Right ventricle myocardium inferior (tissue), 1 donor: ENCODE measurements around the gene ATP8B3. TPM values are rescaled to one million over a fixed set of nuclear protein-coding genes. Genes with fewer than 3 reads are reported as not detected.
"Not testable (repeated sequence)": the region's sequence is repeated elsewhere in the genome, so short reads cannot be mapped to it uniquely, and the experiment has no call there.

ENCODE experiments used
- ATAC-seq: fragments of 200-7000 bp; cut with Tn5 transposase; one replicate; pipeline ENCODE4 v1.9.1; 2020; ENCODE audit warnings: mild to moderate bottlenecking, moderate library complexity
- DNase-seq: peaks from one replicate; pipeline ENCODE4 v3.0.0; 2021; ENCODE audit errors: missing footprints
- intact Hi-C: fragments of 100-400 bp; cut with DNase I; formaldehyde crosslinking; loops from one replicate; pipeline ENCODE4 v1.11.0; 2022
- total RNA-seq: library from RNA; stranded (reverse); fragmentation: NEBNext Ultra II Directional; extraction: Animal tissue kit (Norgen Biotek cat#: 25700); gene quantifications from one replicate; pipeline ENCODE4 v1.2.1, GENCODE V29; 2021
- donor health status: DM: no; HTN: yes; CAD: no; lungs with severe emphysema.

ATP8B3 gene
- total RNA-seq, 1 donor from 2014 or later = 0.68 TPM

DNA sequence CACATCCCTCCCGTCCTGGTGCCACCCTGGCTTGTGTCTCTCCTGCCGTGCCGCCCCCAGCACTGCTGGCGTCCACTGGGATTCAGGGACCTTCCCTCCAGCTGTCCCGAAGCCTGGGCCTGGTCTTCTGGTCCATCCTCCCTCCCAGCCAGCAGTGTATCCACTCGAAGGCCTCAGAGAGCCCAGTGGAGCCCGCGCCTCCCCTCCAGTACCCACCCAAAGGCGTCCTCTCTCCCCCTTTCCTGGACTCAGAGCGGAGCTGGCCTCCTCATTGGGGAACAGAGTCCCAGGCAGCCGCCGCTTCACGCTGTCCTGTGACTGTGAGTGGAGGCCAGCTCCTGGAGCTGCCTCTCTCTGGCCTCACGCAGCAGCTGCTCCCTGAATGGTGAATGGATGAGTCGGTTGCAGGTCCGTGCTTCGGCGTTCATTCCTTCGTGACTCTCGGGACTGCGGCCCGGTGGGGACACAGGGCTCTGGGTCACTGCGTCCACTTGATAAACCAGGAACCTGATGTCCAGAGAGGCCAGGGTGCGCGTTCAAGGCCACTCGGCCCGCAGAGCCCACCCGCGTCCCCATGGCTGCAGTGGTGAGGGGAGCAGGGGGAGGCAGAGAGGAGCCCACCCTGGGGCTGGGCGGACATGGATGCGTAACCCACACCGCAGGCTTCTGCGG lies 46.7 kb downstream of the ATP8B3 start:
- ATAC-seq (no peak), DNase-seq (no peak)
- intact Hi-C loops = no loop called here

GRCh38 chr19:1764729-1765128 lies 47.3 kb downstream of the ATP8B3 start:
- ATAC-seq (no peak), DNase-seq (no peak)
- intact Hi-C loops = no loop called here

DNA sequence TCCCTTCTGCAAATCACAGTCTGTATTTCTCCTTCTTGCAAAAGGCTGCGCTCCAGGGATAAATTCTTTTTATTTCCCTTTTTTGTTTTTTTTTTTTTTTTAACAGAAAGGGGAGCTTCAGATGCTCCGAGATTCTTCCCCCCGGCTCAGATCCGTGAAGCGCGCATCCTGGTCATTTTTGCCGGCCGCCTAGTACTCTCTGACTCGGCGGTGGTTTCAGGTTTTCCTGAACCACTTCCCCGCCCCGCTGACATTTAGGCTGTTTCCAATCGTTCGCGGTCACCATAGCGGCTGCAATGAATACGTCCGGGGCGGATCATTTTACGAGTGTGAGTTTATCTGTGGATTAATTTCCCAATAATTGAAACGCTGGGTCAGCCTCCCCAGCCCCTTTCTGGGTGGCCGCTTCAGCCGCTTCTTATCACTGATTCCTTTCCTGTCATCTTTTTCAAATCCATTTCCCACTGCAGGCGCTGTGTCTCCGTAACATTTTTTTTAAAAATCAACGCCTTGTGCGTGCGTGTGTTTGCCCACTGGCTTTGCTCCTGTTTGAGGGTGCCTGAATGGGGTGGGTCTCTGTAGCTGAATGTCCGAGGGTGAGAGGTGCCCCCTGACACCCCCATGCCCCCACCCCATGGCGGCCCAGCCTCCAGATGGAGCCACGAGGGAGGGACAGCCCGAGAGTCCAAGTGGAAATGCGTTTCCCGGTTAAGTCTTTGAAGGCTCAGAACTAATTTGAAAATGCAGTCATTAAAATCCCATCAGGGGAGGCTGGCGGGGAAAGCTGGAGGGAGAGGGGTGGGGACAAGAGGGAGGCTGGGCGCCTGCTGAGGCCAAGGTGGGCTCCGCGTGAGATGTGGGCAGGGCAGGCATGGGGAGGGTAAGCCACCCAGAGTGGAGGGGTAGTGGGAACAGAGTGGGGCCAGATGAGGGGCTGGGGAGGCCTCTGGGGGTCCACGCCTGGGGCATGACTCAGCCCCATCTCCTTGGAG lies 48.1 kb downstream of the ATP8B3 start:
- ATAC-seq (no peak), DNase-seq (no peak)
- intact Hi-C loops = no loop called here

DNA sequence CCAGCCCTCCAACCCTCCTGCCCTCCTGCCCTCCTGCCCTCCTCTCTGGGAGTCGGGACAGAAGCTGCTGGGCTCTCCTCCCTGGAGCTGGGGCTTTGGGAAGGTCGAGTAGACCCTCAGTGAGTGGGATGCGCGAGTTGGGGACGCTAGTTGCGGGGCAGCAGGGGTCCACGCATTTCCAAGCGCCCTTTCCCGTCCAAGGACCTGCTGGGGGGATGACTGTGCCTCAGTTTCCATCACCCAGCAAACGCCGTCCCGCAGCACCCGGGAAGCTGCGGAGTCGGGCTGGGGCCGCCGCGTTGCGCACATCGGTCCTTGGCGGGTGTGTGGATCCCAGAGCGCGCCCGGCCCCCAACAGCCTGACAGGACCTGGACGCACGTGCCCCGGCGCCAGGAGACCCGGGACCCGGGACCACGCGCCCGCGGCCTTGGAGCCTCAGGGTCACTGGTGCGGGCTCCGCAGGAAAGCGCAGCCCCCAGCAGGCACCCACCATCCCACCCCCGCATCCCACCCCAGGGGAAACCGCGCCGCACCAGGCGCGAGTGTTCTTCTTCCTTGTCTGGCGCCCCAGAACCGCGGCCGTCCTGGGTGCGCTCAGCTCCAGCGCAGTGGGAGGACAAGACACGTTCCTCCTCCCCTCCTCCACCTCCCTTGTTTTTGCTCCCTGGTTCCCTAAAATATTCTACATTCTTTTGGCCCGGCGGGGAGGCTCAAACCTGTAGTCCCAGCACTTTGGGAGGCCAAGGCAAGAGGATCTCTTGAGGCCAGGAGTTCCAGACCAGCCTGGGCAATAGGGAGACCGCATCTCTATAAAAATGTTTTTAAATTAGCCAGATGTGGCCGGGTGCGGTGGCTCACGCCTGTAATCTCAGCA lies 49.6 kb downstream of the ATP8B3 start:
- intact Hi-C loops = no loop called here
- DNase-seq (no peak), ATAC-seq (no peak)

GRCh38 chr19:1761528-1762242 lies 50.4 kb downstream of the ATP8B3 start:
- ATAC-seq (no peak), DNase-seq (no peak)
- intact Hi-C loops = no loop called here

GRCh38 chr19:1760786-1761527 lies 51.1 kb downstream of the ATP8B3 start:
- intact Hi-C loops = not testable (repeated sequence)

DNA sequence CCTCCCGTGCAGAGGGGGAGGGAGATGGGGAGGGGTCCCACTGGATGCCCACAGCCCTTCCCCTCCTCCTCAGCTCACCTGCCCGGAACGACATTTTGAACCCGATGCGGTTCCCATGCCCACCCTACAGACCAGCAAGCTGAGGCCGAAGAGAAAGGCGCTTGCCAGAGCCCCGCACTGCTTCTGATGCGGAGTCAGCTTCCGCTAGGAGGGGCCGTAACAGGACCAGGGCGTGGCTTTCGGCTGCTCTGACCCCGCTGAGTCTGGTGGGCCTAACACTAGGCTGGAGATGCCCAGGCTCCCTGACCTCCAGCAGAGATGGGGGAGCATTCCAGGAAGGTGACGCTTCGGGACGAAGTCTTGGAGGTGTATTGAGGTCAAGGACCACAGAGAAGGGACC lies 52.1 kb downstream of the ATP8B3 start:
- no peak for ATAC-seq
- intact Hi-C loops = no loop called here
- no peak for DNase-seq

More at GRCh38 chr19:1760786-1761527, 51.1 kb downstream of the ATP8B3 start:
- not testable (repeated sequence) for DNase-seq, ATAC-seq

GRCh38 chr19:1758959-1759903 lies 52.8 kb downstream of the ATP8B3 start:
- intact Hi-C loops = no loop called here
- DNase-seq (no peak), ATAC-seq (no peak)

- ATAC-seq (no peak), DNase-seq (no peak)
- intact Hi-C loops = no loop called here
Observed at GRCh38 chr19:1758231-1758577, 53.9 kb downstream of the ATP8B3 start.

GRCh38 chr19:1757468-1758230 lies 54.4 kb downstream of the ATP8B3 start:
- DNase-seq (no peak), ATAC-seq (no peak)
- intact Hi-C loops = no loop called here

GRCh38 chr19:1756705-1757465 lies 55.2 kb downstream of the ATP8B3 start:
- DNase-seq (no peak), ATAC-seq (no peak)
- intact Hi-C loops = no loop called here

- intact Hi-C loops = no loop called here
- DNase-seq (no peak), ATAC-seq (no peak)
Observed at GRCh38 chr19:1756264-1756663, 55.8 kb downstream of the ATP8B3 start.

GRCh38 chr19:1755467-1756171 lies 56.5 kb downstream of the ATP8B3 start:
- intact Hi-C loops = no loop called here
- DNase-seq = no peak
- no peak for ATAC-seq

DNA sequence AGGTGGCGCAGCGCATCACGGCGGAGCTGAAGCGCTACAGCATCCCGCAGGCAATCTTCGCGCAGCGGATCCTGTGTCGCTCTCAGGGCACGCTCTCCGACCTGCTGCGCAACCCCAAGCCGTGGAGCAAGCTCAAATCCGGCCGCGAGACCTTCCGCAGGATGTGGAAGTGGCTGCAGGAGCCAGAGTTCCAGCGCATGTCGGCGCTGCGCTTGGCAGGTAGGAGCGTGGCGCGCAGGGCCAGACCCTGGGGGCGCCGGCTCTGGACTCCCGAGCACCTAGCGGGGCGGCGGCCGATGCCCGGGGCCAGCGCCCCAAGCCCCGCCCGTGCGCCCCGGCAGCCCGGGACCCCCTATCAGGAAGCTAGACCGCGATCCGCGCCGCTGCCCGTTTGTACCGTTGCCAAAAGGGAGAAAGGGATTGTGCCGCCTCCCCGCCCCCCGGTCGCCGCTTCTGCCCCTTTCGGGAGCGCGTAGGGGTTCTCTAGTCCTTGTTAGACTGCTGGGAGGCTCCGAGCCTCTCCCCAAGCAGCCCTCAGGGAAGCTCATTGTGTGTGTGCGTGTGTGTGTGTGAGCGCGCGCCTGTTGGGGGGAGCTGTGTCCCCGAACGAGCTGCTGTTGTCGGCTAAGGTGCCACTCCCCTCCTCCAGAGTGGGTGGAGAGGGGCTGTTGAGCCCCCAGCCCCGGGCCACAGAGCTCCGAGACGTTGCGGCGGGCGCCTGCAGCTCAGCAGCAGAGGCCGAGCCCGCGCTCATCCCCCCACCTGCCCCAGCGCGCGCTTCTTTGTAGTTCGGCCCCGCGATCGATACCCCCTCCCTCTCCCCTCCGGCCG lies 57.2 kb downstream of the ATP8B3 start:
- DNase-seq (no peak), ATAC-seq (no peak)
- intact Hi-C loops = no loop called here
